Upper lobe of left lung (tissue), 6 donors: ENCODE data around the gene DNAJC16. TPM values are rescaled to one million over a fixed set of nuclear protein-coding genes. Genes with fewer than 3 reads are reported as not detected.
A peak's percentile ranks its signal among the peaks of the same experiment; 100 is the strongest.

Experiments
- ATAC-seq, 2 donors: fragments of 200-7000 bp; cut with Tn5 transposase; one replicate each; pipeline ENCODE4 v1.9.1; 2022; ENCODE audit warnings: mild to moderate bottlenecking in 2 of 2, moderate library complexity in 2 of 2; ENCODE audit not compliant: low FRiP score in 2 of 2
- DNase-seq, 2 donors: peaks; one replicate each; pipeline ENCODE4 v3.0.0-alpha.2; 2019 to 2020
- H3K27ac ChIP-seq, 4 donors: fragments of 200-600 bp; sonication (generic); one replicate each; pipeline ENCODE4 v1.5.1; 2016 to 2019
- H3K27me3 ChIP-seq, 4 donors: fragments of 200-600 bp; sonication (generic); one replicate each; pipeline ENCODE4 v1.5.1; 2017 to 2019
- H3K36me3 ChIP-seq, 4 donors: fragments of 200-600 bp; sonication (generic); one replicate each; pipeline ENCODE4 v1.5.1; 2016 to 2019
- H3K4me1 ChIP-seq, 4 donors: fragments of 200-600 bp; sonication (generic); one replicate each; pipeline ENCODE4 v1.5.1; 2018 to 2019
- H3K4me3 ChIP-seq, 4 donors: fragments of 200-600 bp; sonication (generic); one replicate each; pipeline ENCODE4 v1.5.1; 2017 to 2019; ENCODE audit warnings: mild to moderate bottlenecking in 2 of 4, moderate library complexity in 1 of 4
- H3K9me3 ChIP-seq, 4 donors: fragments of 200-600 bp; sonication (generic); one replicate each; pipeline ENCODE4 v1.5.1; 2018 to 2019
- CTCF ChIP-seq, 6 experiments: fragments of 450-650 bp in 4 of 6; fragments of 200-600 bp in 2 of 6; sonication (generic) in 2 of 6; IDR thresholded peaks; one replicate each; pipeline ENCODE4 v1.5.1; 2016 to 2019; ENCODE audit warnings: antibody characterized with exemption in 6 of 6
- EP300 ChIP-seq, 4 donors: sonication (generic); formaldehyde crosslinking; IDR thresholded peaks; one replicate each; pipeline ENCODE4 v1.5.1; 2017; ENCODE audit warnings: antibody characterized with exemption in 4 of 4, control low read depth in 2 of 4
- POLR2A ChIP-seq, 4 donors: fragments of 450-650 bp; IDR thresholded peaks; one replicate each; pipeline ENCODE4 v1.5.1; 2016 to 2017; ENCODE audit warnings: antibody characterized with exemption in 4 of 4, mild to moderate bottlenecking in 2 of 4
- POLR2AphosphoS5 ChIP-seq, 2 donors: sonication (generic); formaldehyde crosslinking; IDR thresholded peaks; one replicate each; pipeline ENCODE4 v1.5.1; 2017; ENCODE audit warnings: antibody characterized with exemption in 2 of 2
- WGBS, 2 donors: methylation state at CpG; one replicate each; pipeline ENCODE4 v1.1.5; 2017 to 2018; 5-methylcytosine and 5-hydroxymethylcytosine counted together
- small RNA-seq, 4 donors: library from RNA; depleted of rRNA; stranded (forward); fragments of <200 nt; gene quantifications; one replicate each; pipeline ENCODE3, GENCODE V24; 2016
- total RNA-seq, 6 donors: library from RNA; depleted of rRNA in 4 of 6; stranded (reverse); fragments of >200 nt in 4 of 6; gene quantifications; one replicate each; pipeline versions ENCODE4 v1.1.0 to v1.2.1, GENCODE V29; 2016 to 2021
- donor health status: DM: no; HTN: no; CAD: no; lungs with moderate emphysema.
- donor health status: DM: no; HTN: yes; CAD: no; lungs with severe emphysema.

Gene DNAJC16
- total RNA-seq, 6 donors from 2014 or later, result 12.7 to 23.0 (median 17.1) TPM

GRCh38 chr1:15622712-15623373 is 96.2 kb downstream of the DNAJC16 start:
- Histone ChIP-seq H3K27ac (peak overlapping the region in 2 of 4 donors; percentile 21 to 43), H3K27me3 (no peaks in the 10 kb centered on the region), H3K4me1 (peaks cover 60 to 94% (median 65%) of the 10 kb centered on the region in 4 donors), H3K9me3 (no peaks in the 10 kb centered on the region), H3K36me3 (peaks cover 3 to 14% (median 5%) of the 10 kb centered on the region in 4 donors), H3K4me3 (no peak overlapping the region)
- DNase-seq (peak in 1 of 2 donors; percentile 57), ATAC-seq (no peak)
- WGBS, 2 donors, result 71 to 76% methylated on average over 7 of the region's 7 CpGs
- TF ChIP-seq EP300 (IDR thresholded peaks at IDR 0.05) (no peak), POLR2AphosphoS5 (IDR thresholded peaks at IDR 0.05) (peak in 1 of 2 donors; percentile 14)

- peaks cover 3 to 19% (median 5%) of the 10 kb centered on the region in 4 donors for H3K36me3 ChIP-seq
- H3K4me3 ChIP-seq, result no peak overlapping the region
- no peak for TF ChIP-seq POLR2AphosphoS5 (IDR thresholded peaks at IDR 0.05)
- TF ChIP-seq POLR2A (IDR thresholded peaks at IDR 0.05), result no peak
- TF ChIP-seq EP300 (IDR thresholded peaks at IDR 0.05), result no peak
- TF ChIP-seq CTCF (IDR thresholded peaks at IDR 0.05), result no peak
- WGBS, 2 donors, result 93 to 94% methylated on average over 6 of the region's 6 CpGs
- H3K4me1 ChIP-seq, result peaks cover 64 to 89% (median 67%) of the 10 kb centered on the region in 4 donors
- no peak overlapping the region for H3K27ac ChIP-seq
- H3K9me3 ChIP-seq, result no peaks in the 10 kb centered on the region
- DNase-seq, result no peak
- no peaks in the 10 kb centered on the region for H3K27me3 ChIP-seq
- no peak for ATAC-seq
Measured at GRCh38 chr1:15623435-15623834, 96.8 kb downstream of the DNAJC16 start.

- H3K4me1 ChIP-seq, result peaks cover 58 to 81% (median 62%) of the 10 kb centered on the region in 4 donors
- H3K9me3 ChIP-seq, result no peaks in the 10 kb centered on the region
- WGBS, 2 donors, result 92 to 94% methylated on average over 3 of the region's 3 CpGs
Measured at GRCh38 chr1:15624133-15624714, 97.6 kb downstream of the DNAJC16 start.

GRCh38 chr1:15625056-15625917 is 98.6 kb downstream of the DNAJC16 start:
- no peak overlapping the region for H3K27ac ChIP-seq
- 76 to 83% methylated on average over 12 to 13 of the region's 13 CpGs for WGBS, 2 donors
- ATAC-seq, result no peak

More at GRCh38 chr1:15624133-15624714, 97.6 kb downstream of the DNAJC16 start:
- TF ChIP-seq POLR2AphosphoS5 (IDR thresholded peaks at IDR 0.05) (no peak), POLR2A (IDR thresholded peaks at IDR 0.05) (no peak), CTCF (IDR thresholded peaks at IDR 0.05) (no peak), EP300 (IDR thresholded peaks at IDR 0.05) (no peak)
- Histone ChIP-seq H3K4me3 (no peak overlapping the region), H3K36me3 (peaks cover 3 to 27% (median 5%) of the 10 kb centered on the region in 4 donors), H3K27me3 (no peaks in the 10 kb centered on the region), H3K27ac (no peak overlapping the region)
- no peak for DNase-seq
- ATAC-seq, result no peak

More at GRCh38 chr1:15625056-15625917, 98.6 kb downstream of the DNAJC16 start:
- H3K36me3 ChIP-seq, result peaks cover 3 to 38% (median 9%) of the 10 kb centered on the region in 4 donors
- TF ChIP-seq CTCF (IDR thresholded peaks at IDR 0.05) (no peak), POLR2A (IDR thresholded peaks at IDR 0.05) (no peak), POLR2AphosphoS5 (IDR thresholded peaks at IDR 0.05) (no peak), EP300 (IDR thresholded peaks at IDR 0.05) (no peak)
- DNase-seq, result no peak
- H3K4me3 ChIP-seq, result no peak overlapping the region
- H3K4me1 ChIP-seq, result peaks cover 47 to 70% (median 51%) of the 10 kb centered on the region in 4 donors
- H3K27me3 ChIP-seq, result no peaks in the 10 kb centered on the region
- no peaks in the 10 kb centered on the region for H3K9me3 ChIP-seq

Small RNAs within 50 kb of the gene (small RNA-seq; reads per million reads assigned to genes)
- gene CD24P1, result 0 reads per million in 4 donors
- 0 reads per million in 4 donors for gene RNU7-179P
- gene SCARNA21B, result 0 reads per million in 4 donors

Other genes with a start within 250 kb of the DNAJC16 start
- gene EFHD2, start 117.0 kb upstream of the DNAJC16 start, total RNA-seq, result 100 to 1,000 TPM in 1 of 6 donors, 10 to 100 TPM in 5; 62.9 to 123 (median 91.2) TPM
- 1 to 10 TPM in 2 of 6 donors, under 1 TPM in 1, not detected in 3; 0.30 to 5.3 (median 2.9) TPM for gene CTRC, start 88.4 kb upstream of the DNAJC16 start, total RNA-seq
- 1 to 10 TPM in 1 of 6 donors, under 1 TPM in 1, not detected in 4; 0.83 to 2.3 TPM for gene CELA2A, start 70.1 kb upstream of the DNAJC16 start, total RNA-seq
- 1 to 10 TPM in 2 of 6 donors, under 1 TPM in 1, not detected in 3; 0.91 to 1.8 (median 1.3) TPM for gene CELA2B, start 50.7 kb upstream of the DNAJC16 start, total RNA-seq
- 10 to 100 TPM; 11.9 to 40.9 (median 15.0) TPM for gene CASP9, start 2.6 kb upstream of the DNAJC16 start, total RNA-seq
- gene AGMAT, start 58.2 kb downstream of the DNAJC16 start, total RNA-seq, result under 1 TPM in 2 of 6 donors, not detected in 4; 0.13 to 0.29 TPM
- gene DDI2, start 90.6 kb downstream of the DNAJC16 start, total RNA-seq, result 100 to 1,000 TPM in 1 of 6 donors, 10 to 100 TPM in 5; 31.4 to 161 (median 46.1) TPM
- gene PLEKHM2, start 157.5 kb downstream of the DNAJC16 start, total RNA-seq, result 100 to 1,000 TPM in 1 of 6 donors, 10 to 100 TPM in 5; 50.3 to 120 (median 83.3) TPM
- 10 to 100 TPM in 1 of 6 donors, 1 to 10 TPM in 5; 1.5 to 12.1 (median 4.3) TPM for gene SLC25A34, start 209.4 kb downstream of the DNAJC16 start, total RNA-seq
- not detected for gene TMEM82, start 215.7 kb downstream of the DNAJC16 start, total RNA-seq
- gene FBLIM1, start 231.9 kb downstream of the DNAJC16 start, total RNA-seq, result 10 to 100 TPM; 11.2 to 51.3 (median 35.1) TPM